GM23338 (cell line): Measurements from ENCODE around the gene MED12L. TPM values are rescaled to one million over a fixed set of nuclear protein-coding genes. Genes with fewer than 3 reads are reported as not detected.

ENCODE experiments used
- ATAC-seq: fragments of 200-7000 bp; cut with Tn5 transposase; 3 replicates; pipeline ENCODE4 v1.9.1; 2020
- DNase-seq: peaks from one replicate; pipeline ENCODE4 v3.0.0-alpha.2; 2015; ENCODE audit warnings: low spot score
- H2AFZ ChIP-seq: fragments of 200-600 bp; sonication (generic); 2 replicates; pipeline ENCODE4 v1.8.0; 2016; ENCODE audit warnings: antibody characterized with exemption, mild to moderate bottlenecking, moderate library complexity
- H3F3A ChIP-seq: fragments of 200-600 bp; sonication (generic); replicated peaks from 2 replicates; pipeline ENCODE4 v1.8.0; 2017; ENCODE audit warnings: antibody characterized with exemption, mixed run types, low read depth
- H3K27ac ChIP-seq: fragments of 200-600 bp; sonication (generic); 2 replicates; pipeline ENCODE4 v1.6.1; 2016; ENCODE audit warnings: low read depth
- H3K27me3 ChIP-seq: fragments of 200-600 bp; sonication (generic); 2 replicates; pipeline ENCODE4 v1.8.0; 2016; ENCODE audit warnings: mild to moderate bottlenecking, mixed run types, moderate library complexity; ENCODE audit not compliant: insufficient read depth
- H3K36me3 ChIP-seq: fragments of 200-600 bp; sonication (generic); 2 replicates; pipeline ENCODE4 v1.8.0; 2016; ENCODE audit warnings: mild to moderate bottlenecking; ENCODE audit not compliant: insufficient read depth
- H3K4me1 ChIP-seq: fragments of 200-600 bp; sonication (generic); 2 replicates; pipeline ENCODE4 v1.8.0; 2016; ENCODE audit warnings: mild to moderate bottlenecking, moderate library complexity; ENCODE audit not compliant: insufficient read depth
- H3K4me2 ChIP-seq: fragments of 200-600 bp; sonication (generic); 2 replicates; pipeline ENCODE4 v1.7.1; 2017; ENCODE audit warnings: mixed run types
- H3K4me3 ChIP-seq: fragments of 200-600 bp; sonication (generic); 2 replicates; pipeline ENCODE4 v1.6.1; 2016; ENCODE audit warnings: mixed run types
- H3K79me2 ChIP-seq: fragments of 200-600 bp; sonication (generic); replicated peaks from 2 replicates; pipeline ENCODE4 v1.8.0; 2017; ENCODE audit warnings: mild to moderate bottlenecking; ENCODE audit not compliant: insufficient read depth
- H3K9me2 ChIP-seq: fragments of 200-600 bp; sonication (generic); 2 replicates; pipeline ENCODE4 v1.8.0; 2017; ENCODE audit not compliant: insufficient read depth
- H4K20me1 ChIP-seq: fragments of 200-600 bp; sonication (generic); replicated peaks from 2 replicates; pipeline ENCODE4 v1.8.0; 2017; ENCODE audit warnings: mild to moderate bottlenecking; ENCODE audit not compliant: insufficient read depth
- H3K27ac Mint-ChIP-seq: 2 replicates; pipeline ENCODE4 v1.8.0; 2020; ENCODE audit warnings: inconsistent platforms, mild to moderate bottlenecking, moderate library complexity, mixed read lengths
- H3K27me3 Mint-ChIP-seq: 3 replicates; pipeline ENCODE4 v1.8.0; 2022; ENCODE audit warnings: low read depth, mild to moderate bottlenecking, moderate library complexity, mixed read lengths, inconsistent platforms; ENCODE audit not compliant: insufficient read depth, poor library complexity
- H3K36me3 Mint-ChIP-seq: 3 replicates; pipeline ENCODE4 v1.8.0; 2021; ENCODE audit warnings: low read depth, mild to moderate bottlenecking, inconsistent platforms, moderate library complexity, mixed read lengths
- H3K4me1 Mint-ChIP-seq: 3 replicates; pipeline ENCODE4 v1.8.0; 2020; ENCODE audit warnings: mild to moderate bottlenecking, inconsistent platforms, mixed read lengths
- H3K4me3 Mint-ChIP-seq: 3 replicates; pipeline ENCODE4 v1.8.0; 2021; ENCODE audit warnings: moderate library complexity, mild to moderate bottlenecking, inconsistent platforms, mixed read lengths
- H3K9me3 Mint-ChIP-seq: 3 replicates; pipeline ENCODE4 v1.8.0; 2020; ENCODE audit warnings: moderate library complexity, mild to moderate bottlenecking, inconsistent platforms, mixed read lengths
- CTCF ChIP-seq, 2 experiments: fragments of 200-600 bp in 1 of 2; sonication (generic) in 1 of 2; conservative IDR thresholded peaks; 2 replicates each; pipeline versions ENCODE4 v1.5.1 to v1.6.1; 2016 to 2017; ENCODE audit warnings: antibody characterized with exemption in 2 of 2, low read depth in 2 of 2, mild to moderate bottlenecking in 2 of 2, moderate library complexity in 1 of 2
- EZH2 ChIP-seq: fragments of 200-600 bp; sonication (generic); IDR thresholded peaks from one replicate; pipeline ENCODE4 v1.8.0; 2017; ENCODE audit warnings: antibody characterized with exemption, mild to moderate bottlenecking, low read depth; ENCODE audit not compliant: unreplicated experiment
- EZH2phosphoT487 ChIP-seq: fragments of 200-600 bp; sonication (generic); IDR thresholded peaks from one replicate; pipeline ENCODE4 v1.8.1; 2018; ENCODE audit warnings: antibody characterized with exemption; ENCODE audit not compliant: unreplicated experiment
- NANOG ChIP-seq: IDR thresholded peaks from 2 replicates; pipeline ENCODE4 v1.6.1; 2016; ENCODE audit warnings: antibody characterized with exemption, borderline replicate concordance
- POLR2AphosphoS5 ChIP-seq: IDR thresholded peaks from 2 replicates; pipeline ENCODE4 v1.6.1; 2016; ENCODE audit warnings: antibody characterized with exemption, low read depth
- REST ChIP-seq: IDR thresholded peaks from one replicate; pipeline ENCODE4 v1.6.1; 2018; ENCODE audit warnings: antibody characterized with exemption; ENCODE audit not compliant: unreplicated experiment
- STAT1 ChIP-seq: IDR thresholded peaks from one replicate; pipeline ENCODE4 v1.6.1; 2016; ENCODE audit warnings: antibody characterized with exemption; ENCODE audit not compliant: unreplicated experiment
- ZNF331 ChIP-seq: fragments of 250-450 bp; sonication (Bioruptor Pico); IDR thresholded peaks from 2 replicates; pipeline ENCODE4 v1.5.0; 2020; ENCODE audit warnings: low read depth, mild to moderate bottlenecking, moderate library complexity
- ZNF462 ChIP-seq: fragments of 250-450 bp; sonication (Bioruptor Pico); IDR thresholded peaks from 2 replicates; pipeline ENCODE4 v1.5.0; 2020; ENCODE audit warnings: mild to moderate bottlenecking, moderate library complexity
- polyA plus RNA-seq: library from polyadenylated mRNA; unstranded; fragments of >200 nt; fragmentation: Nextera tagmentation; extraction: Ambion mirVana; gene quantifications from 2 replicates; pipeline ENCODE4 v1.2.1, GENCODE V29; 2016
- total RNA-seq: library from RNA; depleted of rRNA; stranded (reverse); fragments of >200 nt; shearing (Covaris generic); gene quantifications from 2 replicates; pipeline ENCODE4 v1.2.3, GENCODE V29; 2014

Gene MED12L
- total and polyA plus RNA-seq, 2 experiments from 2014 or later, result 5.7 to 25.0 TPM

- Mint-ChIP-seq H3K27ac (no peak overlapping the region), H3K36me3 (no peaks in the 10 kb centered on the region), H3K27me3 (no peaks in the 10 kb centered on the region), H3K9me3 (no peaks in the 10 kb centered on the region), H3K4me1 (no peaks in the 10 kb centered on the region), H3K4me3 (no peak overlapping the region)
- Histone ChIP-seq H3K4me3 (no peak overlapping the region), H3K36me3 (no peaks in the 10 kb centered on the region), H2AFZ (no peak overlapping the region), H3K9me2 (no peaks in the 10 kb centered on the region), H4K20me1 (0 out of 2 replicates have a peak, but pooled peaks cover 2% of the 10 kb centered on the region), H3K27ac (no peak overlapping the region), H3F3A (no peaks in the 10 kb centered on the region), H3K27me3 (no peaks in the 10 kb centered on the region), H3K79me2 (no peaks in the 10 kb centered on the region), H3K4me2 (no peak overlapping the region), H3K4me1 (no peaks in the 10 kb centered on the region)
- peak; percentile 64 for ATAC-seq
- DNase-seq, result no peak
- no peak for TF ChIP-seq EZH2phosphoT487
- no peak for TF ChIP-seq ZNF331 (CRISPR knock-in tag)
- no peak for TF ChIP-seq EZH2
- no peak for TF ChIP-seq STAT1
- TF ChIP-seq REST, result no peak
- TF ChIP-seq NANOG, result no peak
- TF ChIP-seq CTCF (conservative IDR thresholded peaks at IDR 0.05; ENCODE audit: low read depth in 2 of 2), result no peak
- TF ChIP-seq POLR2AphosphoS5, result no peak
Observed at GRCh38 chr3:151285940-151286339, 200.5 kb downstream of the MED12L start.

GRCh38 chr3:151289445-151289844 is 204.0 kb downstream of the MED12L start:
- Histone ChIP-seq H4K20me1 (no peaks in the 10 kb centered on the region), H3K4me3 (no peak overlapping the region), H3K36me3 (no peaks in the 10 kb centered on the region), H3F3A (no peaks in the 10 kb centered on the region), H3K4me1 (no peaks in the 10 kb centered on the region), H3K27me3 (no peaks in the 10 kb centered on the region), H3K27ac (no peak overlapping the region), H3K4me2 (no peak overlapping the region), H3K79me2 (no peaks in the 10 kb centered on the region), H3K9me2 (no peaks in the 10 kb centered on the region), H2AFZ (no peak overlapping the region)
- DNase-seq (no peak), ATAC-seq (no peak)
- Mint-ChIP-seq H3K4me1 (no peaks in the 10 kb centered on the region; the same call in 2 of the 3 replicates), H3K9me3 (no peaks in the 10 kb centered on the region), H3K27me3 (no peaks in the 10 kb centered on the region), H3K36me3 (no peaks in the 10 kb centered on the region), H3K27ac (no peak overlapping the region), H3K4me3 (no peak overlapping the region)
- TF ChIP-seq CTCF (conservative IDR thresholded peaks at IDR 0.05; ENCODE audit: low read depth in 2 of 2) (no peak), ZNF462 (no peak)
